Measurements from ENCODE around the gene ITPR3.

The ITPR3 gene

DNA sequence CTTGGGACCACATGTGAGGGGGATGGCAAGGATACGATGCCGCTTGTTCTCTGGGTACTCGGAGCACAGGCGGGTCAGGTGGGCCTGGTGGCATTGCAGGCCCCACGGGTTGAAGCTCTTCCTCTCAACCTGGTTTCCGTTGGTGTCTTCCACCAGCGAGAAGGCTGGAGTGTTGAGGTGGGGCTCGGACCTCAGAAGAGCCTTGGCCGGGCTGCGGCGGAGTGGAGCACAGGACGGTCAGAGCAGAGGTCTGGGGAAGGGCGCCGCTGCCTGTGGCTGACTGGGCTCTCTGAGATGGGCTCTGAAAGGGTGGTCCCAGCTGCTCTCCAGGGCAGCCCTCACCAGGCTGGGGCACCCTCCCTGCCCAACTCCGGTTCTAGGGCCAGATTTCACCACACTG is 105.6 kb downstream of the ITPR3 start:
- Histone ChIP-seq H4K8ac (ENCODE audit: low read depth, low read length) (no peak overlapping the region), H4K91ac (ENCODE audit: low read depth, low read length) (no peak overlapping the region), H3K14ac (ENCODE audit: low read length) (no peak overlapping the region), H2AFZ (ENCODE audit: insufficient read depth, low read length, poor library complexity) (no peak overlapping the region), H3K18ac (ENCODE audit: low read length) (no peak overlapping the region), H3K9ac (ENCODE audit: low read length) (no peak overlapping the region), H3K4me3 (ENCODE audit: low read depth, low read length) (no peak overlapping the region), H2AK5ac (ENCODE audit: low read length) (no peak overlapping the region), H4K12ac (ENCODE audit: low read depth, low read length) (no peak overlapping the region), H3K27me3 (ENCODE audit: insufficient read depth, low read length) (no peaks in the 10 kb centered on the region), H3K4me2 (ENCODE audit: low read length) (no peak overlapping the region), H3K4ac (ENCODE audit: low read depth, low read length) (no peak overlapping the region), H2BK120ac (ENCODE audit: insufficient read depth, low read length, poor library complexity) (no peak overlapping the region), H2BK5ac (ENCODE audit: low read depth, low read length, poor library complexity) (no peak overlapping the region), H3K36me3 (ENCODE audit: control insufficient read depth in 1 of 2, insufficient read depth in 2 of 2, low read length in 2 of 2) (no peaks in the 10 kb centered on the region), H3K27ac (ENCODE audit: low read depth, low read length) (no peak overlapping the region), H3K9me3 (ENCODE audit: insufficient read depth, low read depth, low read length) (peaks cover 4% of the 10 kb centered on the region), H3K79me2 (ENCODE audit: control insufficient read depth, insufficient read depth, low read length, poor library complexity) (no peaks in the 10 kb centered on the region), H2BK12ac (ENCODE audit: low read length) (no peak overlapping the region), H3K79me1 (ENCODE audit: low read length) (peaks cover 4% of the 10 kb centered on the region), H3K4me1 (ENCODE audit: control insufficient read depth in 1 of 2, insufficient read depth in 2 of 2, low read length in 2 of 2) (peaks cover 12 to 13% of the 10 kb centered on the region in 2 experiments), H3K23ac (ENCODE audit: low read length) (no peak overlapping the region)
- no peak for DNase-seq
- no CpG with 5 or more reads among the region's 15 CpGs for WGBS (ENCODE audit: extremely low coverage, insufficient coverage, insufficient read length)

DNA sequence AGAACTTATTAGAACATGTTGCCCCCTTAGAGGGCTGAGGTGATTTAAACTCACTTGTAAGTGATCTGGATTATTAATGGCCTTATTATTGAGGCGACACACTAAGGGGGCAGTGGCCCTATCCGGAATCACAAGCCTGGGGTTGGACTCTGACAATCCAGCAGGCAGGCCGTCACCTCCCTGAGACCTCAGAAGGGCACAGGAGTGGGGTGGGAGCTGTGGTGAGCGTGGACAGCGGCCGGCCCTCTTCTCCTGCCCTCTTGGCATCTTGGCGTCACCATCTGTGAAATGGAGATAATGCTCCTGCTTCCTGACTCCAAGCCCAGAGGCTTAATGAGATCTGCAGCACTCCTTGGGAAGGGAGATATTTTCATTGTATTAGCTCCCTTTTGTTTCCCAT is 106.0 kb downstream of the ITPR3 start:
- Histone ChIP-seq H2BK5ac (ENCODE audit: low read depth, low read length, poor library complexity) (no peak overlapping the region), H3K27ac (ENCODE audit: low read depth, low read length) (no peak overlapping the region), H3K27me3 (ENCODE audit: insufficient read depth, low read length) (no peaks in the 10 kb centered on the region), H2AK5ac (ENCODE audit: low read length) (no peak overlapping the region), H3K9me3 (ENCODE audit: insufficient read depth, low read depth, low read length) (peaks cover 4% of the 10 kb centered on the region), H3K14ac (ENCODE audit: low read length) (no peak overlapping the region), H3K36me3 (ENCODE audit: control insufficient read depth in 1 of 2, insufficient read depth in 2 of 2, low read length in 2 of 2) (no peaks in the 10 kb centered on the region), H4K91ac (ENCODE audit: low read depth, low read length) (no peak overlapping the region), H2BK12ac (ENCODE audit: low read length) (no peak overlapping the region), H3K79me2 (ENCODE audit: control insufficient read depth, insufficient read depth, low read length, poor library complexity) (no peaks in the 10 kb centered on the region), H3K4me1 (ENCODE audit: control insufficient read depth in 1 of 2, insufficient read depth in 2 of 2, low read length in 2 of 2) (peaks cover 17 to 18% of the 10 kb centered on the region in 2 experiments), H3K4me3 (ENCODE audit: low read depth, low read length) (no peak overlapping the region), H3K4me2 (ENCODE audit: low read length) (no peak overlapping the region), H4K8ac (ENCODE audit: low read depth, low read length) (no peak overlapping the region), H2BK120ac (ENCODE audit: insufficient read depth, low read length, poor library complexity) (no peak overlapping the region), H3K9ac (ENCODE audit: low read length) (no peak overlapping the region), H3K18ac (ENCODE audit: low read length) (no peak overlapping the region), H3K23ac (ENCODE audit: low read length) (no peak overlapping the region), H3K4ac (ENCODE audit: low read depth, low read length) (no peak overlapping the region), H2AFZ (ENCODE audit: insufficient read depth, low read length, poor library complexity) (no peak overlapping the region), H3K79me1 (ENCODE audit: low read length) (peaks cover 6% of the 10 kb centered on the region), H4K12ac (ENCODE audit: low read depth, low read length) (no peak overlapping the region)
- DNase-seq: no peak
- no CpG with 5 or more reads among the region's 7 CpGs for WGBS (ENCODE audit: extremely low coverage, insufficient coverage, insufficient read length)

DNA sequence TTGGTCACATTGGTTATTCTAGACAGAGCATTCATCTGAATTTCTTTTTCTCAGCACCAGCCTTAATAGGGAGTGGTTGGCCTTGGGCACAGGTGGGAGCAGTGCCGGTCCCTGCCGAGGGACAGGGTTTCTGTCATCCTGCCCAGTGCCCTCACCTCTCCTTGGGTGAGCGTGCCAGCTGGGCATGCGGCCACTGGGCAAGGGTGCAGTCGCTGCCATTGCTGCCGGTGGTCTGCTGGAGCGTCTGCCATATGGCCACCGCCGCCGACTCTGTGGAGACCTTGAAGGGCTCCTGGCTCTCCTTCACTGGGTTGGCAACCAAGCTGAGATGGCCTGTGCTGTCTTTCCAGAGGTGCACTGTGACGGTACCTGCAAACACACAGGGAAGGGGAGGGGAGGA is 106.8 kb downstream of the ITPR3 start:
- Histone ChIP-seq H2BK120ac (ENCODE audit: insufficient read depth, low read length, poor library complexity) (no peak overlapping the region), H4K8ac (ENCODE audit: low read depth, low read length) (no peak overlapping the region), H3K9ac (ENCODE audit: low read length) (no peak overlapping the region), H2AK5ac (ENCODE audit: low read length) (no peak overlapping the region), H4K91ac (ENCODE audit: low read depth, low read length) (no peak overlapping the region), H3K79me1 (ENCODE audit: low read length) (peaks cover 12% of the 10 kb centered on the region), H3K27ac (ENCODE audit: low read depth, low read length) (no peak overlapping the region), H3K18ac (ENCODE audit: low read length) (no peak overlapping the region), H3K14ac (ENCODE audit: low read length) (no peak overlapping the region), H3K23ac (ENCODE audit: low read length) (no peak overlapping the region), H3K4me3 (ENCODE audit: low read depth, low read length) (no peak overlapping the region), H3K4ac (ENCODE audit: low read depth, low read length) (no peak overlapping the region), H3K4me2 (ENCODE audit: low read length) (no peak overlapping the region), H2BK5ac (ENCODE audit: low read depth, low read length, poor library complexity) (no peak overlapping the region), H3K9me3 (ENCODE audit: insufficient read depth, low read depth, low read length) (peaks cover 4% of the 10 kb centered on the region), H2BK12ac (ENCODE audit: low read length) (no peak overlapping the region), H3K27me3 (ENCODE audit: insufficient read depth, low read length) (no peaks in the 10 kb centered on the region), H4K12ac (ENCODE audit: low read depth, low read length) (no peak overlapping the region), H3K4me1 (ENCODE audit: control insufficient read depth in 1 of 2, insufficient read depth in 2 of 2, low read length in 2 of 2) (peaks cover 24 to 26% of the 10 kb centered on the region in 2 experiments), H3K79me2 (ENCODE audit: control insufficient read depth, insufficient read depth, low read length, poor library complexity) (peaks cover 2% of the 10 kb centered on the region), H3K36me3 (ENCODE audit: control insufficient read depth in 1 of 2, insufficient read depth in 2 of 2, low read length in 2 of 2) (no peaks in the 10 kb centered on the region), H2AFZ (ENCODE audit: insufficient read depth, low read length, poor library complexity) (no peak overlapping the region)
- no CpG with 5 or more reads among the region's 11 CpGs for WGBS (ENCODE audit: extremely low coverage, insufficient coverage, insufficient read length)
- DNase-seq: no peak

DNA sequence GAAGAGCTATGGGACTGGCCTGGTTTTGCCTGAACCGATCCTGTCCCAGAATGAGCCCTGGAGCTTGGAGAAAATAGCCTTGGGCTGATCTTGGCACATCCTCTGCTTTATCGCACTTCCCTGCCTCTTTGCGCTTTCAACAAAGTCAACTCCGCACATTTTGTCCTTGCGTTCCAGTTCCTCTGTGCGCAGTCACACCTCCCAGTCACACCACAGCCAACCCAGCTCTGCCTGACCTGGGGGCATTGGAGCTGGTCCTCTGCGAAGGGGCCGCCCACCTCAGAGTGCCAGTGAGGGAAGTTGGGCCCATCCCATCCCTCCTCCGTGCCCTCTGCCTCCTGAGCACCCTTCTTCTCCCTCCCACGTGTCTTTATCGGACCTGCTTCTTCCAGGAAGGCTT is 107.3 kb downstream of the ITPR3 start:
- H4K12ac ChIP-seq (ENCODE audit: low read depth, low read length): no peak overlapping the region
- H3K4me3 ChIP-seq (ENCODE audit: low read depth, low read length): no peak overlapping the region
- WGBS (ENCODE audit: extremely low coverage, insufficient coverage, insufficient read length): no CpG with 5 or more reads among the region's 11 CpGs
- H3K4me1 ChIP-seq (ENCODE audit: control insufficient read depth in 1 of 2, insufficient read depth in 2 of 2, low read length in 2 of 2): peaks cover 29 to 31% of the 10 kb centered on the region in 2 experiments
- H2BK12ac ChIP-seq (ENCODE audit: low read length): no peak overlapping the region
- no peak overlapping the region for H4K91ac ChIP-seq (ENCODE audit: low read depth, low read length)
- no peak overlapping the region for H3K9ac ChIP-seq (ENCODE audit: low read length)
- no peak overlapping the region for H3K4me2 ChIP-seq (ENCODE audit: low read length)
- H3K4ac ChIP-seq (ENCODE audit: low read depth, low read length): no peak overlapping the region
- no peak overlapping the region for H3K23ac ChIP-seq (ENCODE audit: low read length)
- H3K27me3 ChIP-seq (ENCODE audit: insufficient read depth, low read length): no peaks in the 10 kb centered on the region
- no peak overlapping the region for H4K8ac ChIP-seq (ENCODE audit: low read depth, low read length)
- no peak overlapping the region for H3K14ac ChIP-seq (ENCODE audit: low read length)
- peaks cover 4% of the 10 kb centered on the region for H3K9me3 ChIP-seq (ENCODE audit: insufficient read depth, low read depth, low read length)
- H3K79me1 ChIP-seq (ENCODE audit: low read length): peaks cover 13% of the 10 kb centered on the region
- H2BK120ac ChIP-seq (ENCODE audit: insufficient read depth, low read length, poor library complexity): no peak overlapping the region
- H3K18ac ChIP-seq (ENCODE audit: low read length): no peak overlapping the region
- no peak overlapping the region for H2AFZ ChIP-seq (ENCODE audit: insufficient read depth, low read length, poor library complexity)
- H3K79me2 ChIP-seq (ENCODE audit: control insufficient read depth, insufficient read depth, low read length, poor library complexity): peaks cover 2% of the 10 kb centered on the region
- H3K27ac ChIP-seq (ENCODE audit: low read depth, low read length): no peak overlapping the region
- no peak overlapping the region for H2BK5ac ChIP-seq (ENCODE audit: low read depth, low read length, poor library complexity)
- no peaks in the 10 kb centered on the region for H3K36me3 ChIP-seq (ENCODE audit: control insufficient read depth in 1 of 2, insufficient read depth in 2 of 2, low read length in 2 of 2)
- no peak for DNase-seq
- H2AK5ac ChIP-seq (ENCODE audit: low read length): no peak overlapping the region

Data from trophoblast cell (in vitro differentiated cells and primary cell).